Measurements from ENCODE around the gene BMPR1B.

BMPR1B gene

GRCh38 chr4:94905511-94905910 is 147.8 kb downstream of the BMPR1B start:
- Histone ChIP-seq H3K4me1 (ENCODE audit: low read length) (no peaks in the 10 kb centered on the region), H2AFZ (ENCODE audit: low read length) (no peak overlapping the region), H3K9me2 (replicated peaks; ENCODE audit: insufficient read depth, low read length) (no peaks in the 10 kb centered on the region), H3K36me3 (replicated peaks; ENCODE audit: insufficient read depth, low read length) (no peaks in the 10 kb centered on the region), H3K9ac (ENCODE audit: low read length) (no peak overlapping the region), H3K4me3 (ENCODE audit: low read length) (no peak overlapping the region), H3F3A (ENCODE audit: insufficient read depth, low read length) (no peaks in the 10 kb centered on the region), H3K9me3 (replicated peaks; ENCODE audit: insufficient read depth, low read length) (no peaks in the 10 kb centered on the region), H3K4me2 (ENCODE audit: low read depth, low read length) (no peak overlapping the region), H3K27me3 (replicated peaks; ENCODE audit: insufficient read depth, low read length) (no peaks in the 10 kb centered on the region), H3K79me2 (ENCODE audit: low read length) (no peaks in the 10 kb centered on the region), H3K27ac (ENCODE audit: low read length) (no peak overlapping the region), H4K20me1 (ENCODE audit: insufficient read depth, low read length) (no peaks in the 10 kb centered on the region)
- no peak for TF ChIP-seq EZH2phosphoT487 (IDR thresholded peaks at IDR 0.05; ENCODE audit: low read length)
- no peak for TF ChIP-seq CTCF (IDR thresholded peaks at IDR 0.05; ENCODE audit: low read length)
- no peak for TF ChIP-seq EZH2 (optimal IDR thresholded peaks at IDR 0.05; ENCODE audit: low read depth, low read length)
- no peak for DNase-seq

GRCh38 chr4:94909645-94910044 is 151.9 kb downstream of the BMPR1B start:
- Histone ChIP-seq H3K36me3 (replicated peaks; ENCODE audit: insufficient read depth, low read length) (no peaks in the 10 kb centered on the region), H4K20me1 (ENCODE audit: insufficient read depth, low read length) (no peaks in the 10 kb centered on the region), H3K4me3 (ENCODE audit: low read length) (no peak overlapping the region), H3K9me2 (replicated peaks; ENCODE audit: insufficient read depth, low read length) (no peaks in the 10 kb centered on the region), H3K4me2 (ENCODE audit: low read depth, low read length) (no peak overlapping the region), H3F3A (ENCODE audit: insufficient read depth, low read length) (no peaks in the 10 kb centered on the region), H3K27ac (ENCODE audit: low read length) (no peak overlapping the region), H3K9me3 (replicated peaks; ENCODE audit: insufficient read depth, low read length) (no peaks in the 10 kb centered on the region), H2AFZ (ENCODE audit: low read length) (no peak overlapping the region), H3K27me3 (replicated peaks; ENCODE audit: insufficient read depth, low read length) (no peaks in the 10 kb centered on the region), H3K79me2 (ENCODE audit: low read length) (no peaks in the 10 kb centered on the region), H3K9ac (ENCODE audit: low read length) (no peak overlapping the region), H3K4me1 (ENCODE audit: low read length) (no peaks in the 10 kb centered on the region)
- TF ChIP-seq EZH2 (optimal IDR thresholded peaks at IDR 0.05; ENCODE audit: low read depth, low read length) (no peak), EZH2phosphoT487 (IDR thresholded peaks at IDR 0.05; ENCODE audit: low read length) (no peak), CTCF (IDR thresholded peaks at IDR 0.05; ENCODE audit: low read length) (no peak)
- no peak for DNase-seq

DNA sequence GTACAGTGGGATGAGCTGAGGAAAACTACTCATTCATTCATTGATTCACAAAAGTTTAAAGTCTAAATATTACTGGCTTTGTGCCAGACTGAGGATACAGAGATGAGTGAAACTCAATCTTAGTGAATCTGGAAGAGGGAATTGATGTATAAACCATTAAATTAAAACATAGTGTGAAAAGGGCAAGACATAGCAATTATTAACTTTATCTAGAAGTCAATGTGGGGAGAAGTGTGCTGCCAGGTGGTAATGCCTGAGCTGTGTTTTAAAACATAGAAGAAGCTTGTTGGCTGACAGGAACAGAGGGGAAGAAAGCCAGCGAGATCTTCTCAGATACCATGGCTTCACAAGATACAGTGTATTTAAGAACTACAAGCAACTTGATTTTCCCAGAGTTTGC is 153.4 kb downstream of the BMPR1B start:
- DNase-seq = no peak
- H3K27ac ChIP-seq (ENCODE audit: low read length) = no peak overlapping the region
- no peak overlapping the region for H3K4me2 ChIP-seq (ENCODE audit: low read depth, low read length)
- no peaks in the 10 kb centered on the region for H3K9me2 ChIP-seq (replicated peaks; ENCODE audit: insufficient read depth, low read length)
- H3K9ac ChIP-seq (ENCODE audit: low read length) = no peak overlapping the region
- no peaks in the 10 kb centered on the region for H3K79me2 ChIP-seq (ENCODE audit: low read length)
- no peaks in the 10 kb centered on the region for H3K36me3 ChIP-seq (replicated peaks; ENCODE audit: insufficient read depth, low read length)
- H4K20me1 ChIP-seq (ENCODE audit: insufficient read depth, low read length) = no peaks in the 10 kb centered on the region
- H3K4me1 ChIP-seq (ENCODE audit: low read length) = no peaks in the 10 kb centered on the region
- H3K9me3 ChIP-seq (replicated peaks; ENCODE audit: insufficient read depth, low read length) = no peaks in the 10 kb centered on the region
- TF ChIP-seq EZH2phosphoT487 (IDR thresholded peaks at IDR 0.05; ENCODE audit: low read length) (no peak), EZH2 (optimal IDR thresholded peaks at IDR 0.05; ENCODE audit: low read depth, low read length) (no peak), CTCF (IDR thresholded peaks at IDR 0.05; ENCODE audit: low read length) (no peak)
- H3F3A ChIP-seq (ENCODE audit: insufficient read depth, low read length) = no peaks in the 10 kb centered on the region
- H3K27me3 ChIP-seq (replicated peaks; ENCODE audit: insufficient read depth, low read length) = no peaks in the 10 kb centered on the region
- no peak overlapping the region for H2AFZ ChIP-seq (ENCODE audit: low read length)
- no peak overlapping the region for H3K4me3 ChIP-seq (ENCODE audit: low read length)

All from MM.1S (cell line).